Measurements from ENCODE around the gene RARRES2.

GRCh38 chr7:150365673-150366398 is 24.4 kb upstream of the RARRES2 start:
- TF ChIP-seq POLR2A (IDR thresholded peaks at IDR 0.05) (no peak), CTCF (IDR thresholded peaks at IDR 0.05) (no peak)

All from Peyer's patch (tissue), 4 donors.